MM.1S (cell line): Measurements from ENCODE around the gene EPHA3.

Experiments
- DNase-seq: peaks from one replicate; pipeline ENCODE4 v3.0.0-alpha.2; 2015
- H2AFZ ChIP-seq: fragments of 300-600 bp; sonication (generic); 2 replicates; pipeline ENCODE4 v1.6.0; 2016; ENCODE audit warnings: antibody characterized with exemption, low read length
- H3F3A ChIP-seq: fragments of 300-600 bp; sonication (generic); 2 replicates; pipeline ENCODE4 v1.6.1; 2016; ENCODE audit warnings: mild to moderate bottlenecking, antibody characterized with exemption, low read length, moderate library complexity, mixed read lengths; ENCODE audit not compliant: insufficient read depth
- H3K27ac ChIP-seq: fragments of 300-600 bp; sonication (generic); 2 replicates; pipeline ENCODE4 v1.5.1; 2016; ENCODE audit warnings: mild to moderate bottlenecking, low read length
- H3K27me3 ChIP-seq: fragments of 300-600 bp; sonication (generic); replicated peaks from 2 replicates; pipeline ENCODE4 v1.6.0; 2016; ENCODE audit warnings: low read length; ENCODE audit not compliant: insufficient read depth
- H3K36me3 ChIP-seq: fragments of 300-600 bp; sonication (generic); replicated peaks from 2 replicates; pipeline ENCODE4 v1.6.1; 2016; ENCODE audit warnings: mild to moderate bottlenecking, low read length, mixed read lengths; ENCODE audit not compliant: insufficient read depth
- H3K4me1 ChIP-seq: fragments of 300-600 bp; sonication (generic); 2 replicates; pipeline ENCODE4 v1.6.1; 2016; ENCODE audit warnings: low read length, mixed read lengths
- H3K4me2 ChIP-seq: fragments of 300-600 bp; sonication (generic); 2 replicates; pipeline ENCODE4 v1.6.0; 2016; ENCODE audit warnings: low read depth, low read length
- H3K4me3 ChIP-seq: fragments of 300-600 bp; sonication (generic); 2 replicates; pipeline ENCODE4 v1.5.1; 2016; ENCODE audit warnings: low read length, mixed read lengths
- H3K79me2 ChIP-seq: fragments of 300-600 bp; sonication (generic); 2 replicates; pipeline ENCODE4 v1.6.1; 2016; ENCODE audit warnings: mixed run types, low read length, mixed read lengths
- H3K9ac ChIP-seq: fragments of 300-600 bp; sonication (generic); 2 replicates; pipeline ENCODE4 v1.6.1; 2016; ENCODE audit warnings: low read length, mixed read lengths
- H3K9me2 ChIP-seq: fragments of 300-600 bp; sonication (generic); replicated peaks from 2 replicates; pipeline ENCODE4 v1.6.1; 2016; ENCODE audit warnings: mild to moderate bottlenecking, low read length, mixed read lengths; ENCODE audit not compliant: insufficient read depth
- H3K9me3 ChIP-seq: fragments of 300-600 bp; sonication (generic); replicated peaks from 2 replicates; pipeline ENCODE4 v1.6.1; 2016; ENCODE audit warnings: mild to moderate bottlenecking, low read length, mixed read lengths; ENCODE audit not compliant: insufficient read depth
- H4K20me1 ChIP-seq: fragments of 300-600 bp; sonication (generic); 2 replicates; pipeline ENCODE4 v1.6.1; 2016; ENCODE audit warnings: mild to moderate bottlenecking, low read length, moderate library complexity, mixed read lengths; ENCODE audit not compliant: insufficient read depth
- CTCF ChIP-seq: fragments of 300-600 bp; sonication (generic); IDR thresholded peaks from 2 replicates; pipeline ENCODE4 v1.5.1; 2016; ENCODE audit warnings: antibody characterized with exemption, low read length, mixed read lengths
- EZH2 ChIP-seq: fragments of 300-600 bp; sonication (generic); optimal IDR thresholded peaks from 2 replicates; pipeline ENCODE3; 2017; ENCODE audit warnings: low read depth, mild to moderate bottlenecking, antibody characterized with exemption, low read length, mixed read lengths
- EZH2phosphoT487 ChIP-seq: fragments of 300-600 bp; sonication (generic); IDR thresholded peaks from 2 replicates; pipeline ENCODE4 v1.6.1; 2018; ENCODE audit warnings: antibody characterized with exemption, low read length

The EPHA3 gene

DNA sequence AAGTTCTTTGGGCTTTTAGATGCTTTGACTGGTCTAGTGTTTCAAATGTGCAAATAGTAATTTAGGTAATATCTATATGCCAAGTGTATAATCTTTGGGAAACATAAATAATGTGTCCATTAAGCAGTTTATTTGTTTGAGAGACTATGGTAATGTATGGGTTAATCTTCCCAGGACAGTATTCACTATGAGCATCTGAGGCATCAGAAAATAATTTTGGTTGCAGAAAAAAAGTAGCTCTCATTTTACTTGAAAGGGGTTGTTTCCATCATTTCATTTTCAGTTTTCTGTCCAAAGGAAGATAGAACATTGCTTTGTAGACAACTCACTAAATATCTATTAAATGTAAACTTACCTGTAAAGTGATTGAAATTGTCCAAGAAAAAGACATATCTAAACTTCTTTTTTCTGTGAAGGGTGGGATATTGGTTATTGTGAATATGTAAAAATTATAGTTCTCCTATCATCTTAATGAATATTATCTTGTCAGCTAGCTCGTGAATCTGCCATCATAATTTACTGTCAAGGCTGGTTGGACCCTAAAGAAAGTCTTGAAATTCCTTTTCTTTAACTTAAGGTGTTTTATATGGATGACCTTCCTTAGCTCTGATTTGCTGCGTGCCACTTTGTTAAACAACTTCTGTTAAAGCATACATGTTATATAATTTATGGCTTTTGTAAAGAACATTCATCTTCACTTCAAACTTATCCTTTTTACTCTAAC lies 108.8 kb downstream of the EPHA3 start:
- Histone ChIP-seq H3K9ac (no peak overlapping the region), H3K9me3 (no peaks in the 10 kb centered on the region), H3K27ac (no peak overlapping the region), H3K4me3 (no peak overlapping the region), H4K20me1 (no peaks in the 10 kb centered on the region), H3F3A (no peaks in the 10 kb centered on the region), H3K27me3 (no peaks in the 10 kb centered on the region), H3K9me2 (no peaks in the 10 kb centered on the region), H2AFZ (no peak overlapping the region), H3K4me2 (no peak overlapping the region), H3K79me2 (no peaks in the 10 kb centered on the region), H3K36me3 (no peaks in the 10 kb centered on the region), H3K4me1 (no peaks in the 10 kb centered on the region)
- DNase-seq: no peak
- TF ChIP-seq EZH2 (no peak), CTCF (no peak), EZH2phosphoT487 (no peak)

DNA sequence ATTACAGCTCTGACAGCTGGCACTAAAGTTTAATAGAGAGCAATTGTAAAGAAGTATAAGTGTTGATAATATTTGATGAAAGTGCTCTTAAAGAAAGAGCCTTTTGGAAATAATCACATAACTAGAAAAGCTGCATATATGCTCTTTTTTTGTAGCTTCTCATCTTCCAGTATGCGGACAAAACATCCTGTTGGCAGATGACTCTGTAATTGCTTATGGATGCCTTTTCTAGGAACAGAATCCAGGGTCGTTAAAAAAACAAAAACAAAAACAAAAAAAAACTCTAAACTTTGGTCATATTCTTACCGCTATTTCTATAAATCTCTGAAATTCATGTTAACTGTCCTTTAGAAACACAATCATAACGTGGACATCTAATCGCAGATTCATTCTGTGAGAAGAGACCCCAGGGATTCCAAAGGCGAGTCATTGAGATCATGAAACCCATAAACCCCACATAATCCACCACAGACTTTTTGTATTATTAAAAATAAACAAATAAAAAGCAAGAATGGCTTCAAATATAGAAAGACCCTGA lies 109.8 kb downstream of the EPHA3 start:
- H3K9ac ChIP-seq: no peak overlapping the region
- TF ChIP-seq EZH2phosphoT487: no peak
- TF ChIP-seq EZH2: no peak
- TF ChIP-seq CTCF: no peak
- no peaks in the 10 kb centered on the region for H3K27me3 ChIP-seq
- no peaks in the 10 kb centered on the region for H3K79me2 ChIP-seq
- H2AFZ ChIP-seq: no peak overlapping the region
- no peaks in the 10 kb centered on the region for H3F3A ChIP-seq
- H3K36me3 ChIP-seq: no peaks in the 10 kb centered on the region
- H3K27ac ChIP-seq: no peak overlapping the region
- H3K9me3 ChIP-seq: no peaks in the 10 kb centered on the region
- H3K9me2 ChIP-seq: no peaks in the 10 kb centered on the region
- no peak for DNase-seq
- H3K4me3 ChIP-seq: no peak overlapping the region
- no peaks in the 10 kb centered on the region for H4K20me1 ChIP-seq
- no peak overlapping the region for H3K4me2 ChIP-seq
- no peaks in the 10 kb centered on the region for H3K4me1 ChIP-seq

- Histone ChIP-seq H2AFZ (no peak overlapping the region), H3F3A (no peaks in the 10 kb centered on the region), H3K9me3 (no peaks in the 10 kb centered on the region), H3K4me3 (no peak overlapping the region), H3K27me3 (no peaks in the 10 kb centered on the region), H3K9me2 (no peaks in the 10 kb centered on the region), H3K27ac (no peak overlapping the region), H3K4me1 (no peaks in the 10 kb centered on the region), H4K20me1 (no peaks in the 10 kb centered on the region), H3K9ac (no peak overlapping the region), H3K4me2 (no peak overlapping the region), H3K36me3 (no peaks in the 10 kb centered on the region), H3K79me2 (no peaks in the 10 kb centered on the region)
- DNase-seq: no peak
- TF ChIP-seq EZH2phosphoT487 (no peak), EZH2 (no peak)
These were observed 114.5 kb downstream of the EPHA3 start for GRCh38 chr3:89221924-89222323.

DNA sequence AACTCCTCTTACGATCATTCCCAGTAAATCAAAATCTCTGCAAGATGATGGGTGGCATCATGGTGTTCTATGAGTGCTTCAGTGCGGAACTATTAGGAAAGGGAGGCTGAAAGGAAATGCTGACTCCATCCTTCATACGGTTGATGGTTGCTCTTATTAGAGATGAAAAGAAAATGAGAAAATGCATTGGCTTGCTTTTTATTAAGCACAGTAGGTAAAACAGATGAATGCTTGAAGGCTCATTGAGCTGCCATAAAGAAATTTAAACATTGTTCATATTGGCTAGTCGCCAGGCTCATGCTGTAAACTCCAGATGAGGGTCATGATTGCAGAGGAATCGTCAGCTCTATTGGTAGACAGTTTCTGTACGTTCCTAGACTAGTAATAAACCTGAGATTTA lies 115.8 kb downstream of the EPHA3 start:
- Histone ChIP-seq H4K20me1 (no peaks in the 10 kb centered on the region), H3K4me3 (no peak overlapping the region), H3K9me2 (no peaks in the 10 kb centered on the region), H3K27me3 (no peaks in the 10 kb centered on the region), H3K27ac (no peak overlapping the region), H3K4me1 (no peaks in the 10 kb centered on the region), H3K36me3 (no peaks in the 10 kb centered on the region), H2AFZ (no peak overlapping the region), H3K4me2 (no peak overlapping the region), H3F3A (no peaks in the 10 kb centered on the region), H3K79me2 (no peaks in the 10 kb centered on the region), H3K9ac (no peak overlapping the region), H3K9me3 (no peaks in the 10 kb centered on the region)
- DNase-seq: no peak
- TF ChIP-seq EZH2phosphoT487 (no peak), EZH2 (no peak), CTCF (no peak)
